GM21528 (cell line): ENCODE measurements around the gene FLRT3.

Experiments used
- ATAC-seq: cut with Tn5 transposase; IDR thresholded peaks from one replicate; pipeline ENCODE4 v1.9.1; 2021; ENCODE audit warnings: mild to moderate bottlenecking, moderate library complexity; ENCODE audit not compliant: unreplicated experiment, low FRiP score

The FLRT3 gene

GRCh38 chr20:14337400-14338171 is at the start of gene FLRT3:
Gene FLRT3, minus strand, starts transcription at chr20:14337612. Its CDS starts 10,106 bp downstream, at chr20:14327506.
- peak; percentile 99 for ATAC-seq

GRCh38 chr20:14386726-14387125 is 49.3 kb upstream of the FLRT3 start:
- ATAC-seq, result no peak

DNA sequence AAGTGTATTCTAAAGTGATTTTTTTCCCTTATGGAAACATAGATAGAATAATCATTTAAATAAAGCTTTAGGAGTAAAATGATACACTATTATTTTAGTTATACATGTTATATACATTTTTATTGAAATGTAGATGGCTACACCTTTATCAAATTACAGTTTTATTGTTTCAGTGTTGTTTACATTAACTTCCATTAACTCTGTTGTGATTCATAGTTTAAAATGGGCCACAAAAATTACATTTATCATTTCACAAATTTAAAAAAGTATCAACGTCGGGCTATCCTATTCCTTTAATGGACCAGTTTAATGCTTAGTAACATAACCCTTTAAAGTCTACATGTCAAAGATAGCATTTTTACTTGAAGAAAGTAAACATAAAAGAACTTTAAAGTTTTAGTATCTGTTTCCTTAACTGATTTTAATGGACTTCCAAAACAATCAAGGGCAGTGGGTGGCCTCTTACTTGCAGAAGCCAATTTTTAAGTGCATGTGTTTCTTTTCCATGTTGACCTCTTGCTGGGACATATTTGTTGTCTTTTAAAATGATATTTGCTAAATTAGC is 47.8 kb upstream of the FLRT3 start:
- ATAC-seq, result no peak

DNA sequence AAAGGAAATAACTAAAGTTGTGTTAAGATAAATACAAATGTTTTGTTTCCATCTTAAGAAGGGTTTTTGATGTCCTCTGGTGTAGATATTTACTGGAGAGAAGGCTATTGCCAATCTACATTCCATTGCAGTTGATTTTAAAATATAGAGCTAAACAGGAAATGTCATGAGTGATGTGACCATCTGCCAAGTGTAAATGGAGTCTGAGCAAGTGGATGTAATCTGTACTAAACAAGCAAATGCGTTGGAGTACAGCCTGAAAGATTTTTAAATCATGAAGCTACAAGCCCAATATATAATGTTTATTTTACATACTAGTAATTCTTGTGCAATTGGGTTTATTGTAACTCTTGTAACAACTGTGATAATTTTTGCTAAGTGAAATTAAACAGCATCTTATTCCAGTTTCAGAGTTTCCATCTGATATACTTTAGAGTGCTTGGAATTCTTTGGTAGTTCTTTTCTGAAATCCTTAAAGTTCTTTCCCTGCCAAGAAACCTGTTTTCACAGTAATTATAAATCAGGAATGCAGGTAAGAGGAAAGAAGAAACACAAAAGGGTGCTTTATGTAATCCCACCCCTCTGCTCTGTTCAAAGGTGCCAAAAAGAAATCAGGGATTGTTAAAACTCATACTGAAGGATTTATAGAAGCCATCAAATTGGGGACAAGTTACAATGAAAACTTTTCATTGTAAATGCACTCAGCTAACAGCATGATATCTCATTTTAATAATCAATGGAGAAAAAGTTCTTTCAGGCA is 47.2 kb upstream of the FLRT3 start:
- no peak for ATAC-seq

DNA sequence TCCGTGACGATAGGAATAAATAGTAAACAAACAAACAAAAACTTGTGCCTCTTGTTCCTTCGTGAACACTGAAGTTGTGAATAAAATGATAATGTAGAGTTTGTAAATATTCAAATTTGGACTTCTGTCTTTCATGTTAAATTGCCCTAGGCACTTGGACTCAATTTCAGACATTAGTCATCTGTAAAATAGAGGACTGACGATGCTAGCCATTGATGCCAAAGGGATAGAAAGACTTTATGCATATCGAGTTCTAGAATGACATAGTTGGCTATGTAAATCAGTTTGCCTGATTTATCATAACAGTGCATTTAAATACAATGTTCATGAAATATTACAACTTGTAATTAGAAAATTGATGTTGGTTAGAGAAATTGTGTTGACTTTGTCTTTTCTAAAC is 45.9 kb upstream of the FLRT3 start:
- ATAC-seq, result no peak

- no peak for ATAC-seq
Measured at GRCh38 chr20:14378326-14378725, 40.9 kb upstream of the FLRT3 start.

GRCh38 chr20:14375416-14375985 is 38.1 kb upstream of the FLRT3 start:
- ATAC-seq, result no peak

DNA sequence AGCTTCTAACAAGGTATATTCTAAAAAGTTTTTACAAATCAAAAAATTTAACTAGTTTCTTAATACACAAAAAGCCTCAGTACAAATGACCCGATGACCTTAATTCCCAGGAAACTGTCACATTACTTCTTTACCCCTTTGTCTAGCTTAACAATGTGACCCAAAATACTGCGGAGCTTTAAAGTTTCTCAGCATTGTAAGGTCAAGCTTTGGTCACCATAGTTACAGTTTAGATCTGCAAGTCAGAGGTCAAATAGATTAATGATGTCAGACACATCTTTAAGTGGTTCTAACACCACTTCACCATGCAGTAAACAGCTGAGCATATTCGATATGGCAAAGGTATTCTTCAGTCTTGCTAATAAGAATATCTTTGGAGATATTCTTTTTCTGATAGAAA is 36.8 kb upstream of the FLRT3 start:
- no peak for ATAC-seq

GRCh38 chr20:14361509-14362345 is 24.3 kb upstream of the FLRT3 start:
- no peak for ATAC-seq

DNA sequence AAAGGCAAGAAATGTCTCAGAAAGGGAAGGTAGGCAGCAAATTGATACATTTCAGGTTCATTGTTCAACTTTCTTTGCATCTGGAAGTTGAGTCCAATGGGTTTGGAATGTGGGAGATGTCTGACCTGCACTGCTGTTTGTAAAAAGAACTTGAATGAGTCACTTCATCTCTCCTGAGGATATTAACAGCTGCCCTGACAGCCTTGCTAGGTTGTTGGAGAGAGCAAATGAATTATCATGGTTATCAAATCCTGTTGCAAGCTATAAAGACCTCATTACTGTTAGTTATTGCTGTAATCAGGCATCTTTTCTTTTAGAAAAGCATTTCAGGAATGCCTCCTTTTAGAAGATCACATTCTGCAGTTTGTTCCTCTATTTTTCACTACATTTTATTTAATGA is 23.0 kb upstream of the FLRT3 start:
- no peak for ATAC-seq

DNA sequence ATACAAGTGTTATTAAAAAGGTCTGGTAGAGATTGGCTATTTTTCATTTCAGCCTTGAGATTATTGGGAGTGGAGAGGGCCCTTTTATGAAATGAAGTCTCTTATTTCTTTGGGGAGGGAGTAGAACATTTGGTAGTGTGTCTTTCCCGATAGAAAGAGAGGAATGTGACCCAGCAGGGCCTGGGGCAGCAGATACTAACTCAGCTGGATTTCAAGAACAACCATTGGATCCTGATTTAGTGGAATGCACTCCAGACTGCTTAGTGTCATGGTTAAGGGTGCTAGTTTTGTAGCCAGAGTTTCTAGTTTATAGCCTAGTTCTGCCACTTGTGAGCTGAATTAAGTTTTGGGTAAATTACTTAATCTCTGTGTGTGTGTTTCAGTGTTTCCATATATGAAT is 18.4 kb upstream of the FLRT3 start:
- ATAC-seq, result no peak

- ATAC-seq, result no peak
Measured at GRCh38 chr20:14344746-14345145, 7.3 kb upstream of the FLRT3 start.

GRCh38 chr20:14343491-14344065 is 6.2 kb upstream of the FLRT3 start:
- ATAC-seq, result no peak

GRCh38 chr20:14342918-14343317 is 5.5 kb upstream of the FLRT3 start:
- no peak for ATAC-seq

DNA sequence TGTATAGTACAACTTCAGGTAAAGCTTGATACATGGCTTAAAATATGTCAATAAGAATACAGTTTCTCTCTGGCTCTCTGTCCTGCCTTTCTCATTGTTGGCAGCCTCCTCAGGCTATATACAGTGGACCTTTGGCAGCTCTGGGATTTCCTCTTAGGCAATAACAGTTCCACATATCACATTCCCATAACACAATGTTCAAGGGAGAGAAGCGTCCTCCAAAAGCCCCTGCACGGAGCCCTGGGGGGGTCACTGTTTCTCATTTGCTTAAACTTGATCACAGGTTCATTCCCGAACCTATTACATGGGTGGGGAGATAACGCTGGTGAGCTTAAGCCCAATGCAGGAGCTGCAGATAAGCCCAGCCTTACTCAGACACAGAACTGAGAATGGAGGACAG is 4.4 kb upstream of the FLRT3 start:
- no peak for ATAC-seq

DNA sequence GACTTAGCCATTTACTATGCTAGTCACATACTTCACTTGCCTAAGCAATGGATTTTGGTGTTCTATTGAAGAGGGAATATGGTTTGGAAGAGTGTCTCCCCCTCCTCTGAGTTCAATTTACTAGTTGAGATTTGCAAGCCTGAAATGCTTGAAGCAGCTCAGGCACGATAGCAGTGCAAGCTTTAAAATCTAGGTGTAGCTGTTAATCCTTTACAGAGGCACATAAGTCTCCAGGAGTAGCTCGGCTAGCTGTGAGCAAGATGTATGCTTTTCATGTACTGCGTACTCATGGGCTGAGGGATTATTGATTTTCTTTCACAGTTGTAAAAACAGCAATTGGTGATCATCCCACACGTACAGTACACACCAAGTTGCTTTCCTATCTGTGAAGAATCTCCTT is 726 bp downstream of the FLRT3 start:
- ATAC-seq, result no peak

DNA sequence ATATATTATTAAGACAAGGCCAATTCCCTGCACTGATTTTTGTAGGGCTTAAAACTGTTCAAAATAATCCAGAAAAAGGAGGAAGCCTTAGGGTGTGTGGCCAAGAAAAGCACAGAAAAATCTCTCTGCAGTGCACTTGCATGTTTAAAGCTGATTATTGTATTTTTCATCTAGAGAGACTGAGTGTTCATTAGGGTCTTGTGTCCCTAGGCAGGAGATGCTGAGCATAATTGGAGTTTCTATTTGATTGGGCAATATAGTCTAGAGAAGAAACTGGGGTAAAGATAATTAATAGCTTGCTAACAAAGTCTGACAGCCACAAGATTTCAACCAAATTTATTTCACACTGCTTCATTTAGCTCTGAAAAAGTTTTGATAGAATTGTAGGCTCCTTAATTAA is 2.4 kb downstream of the FLRT3 start:
- no peak for ATAC-seq

- ATAC-seq, result no peak
Measured at GRCh38 chr20:14334306-14334930, 3.0 kb downstream of the FLRT3 start.

DNA sequence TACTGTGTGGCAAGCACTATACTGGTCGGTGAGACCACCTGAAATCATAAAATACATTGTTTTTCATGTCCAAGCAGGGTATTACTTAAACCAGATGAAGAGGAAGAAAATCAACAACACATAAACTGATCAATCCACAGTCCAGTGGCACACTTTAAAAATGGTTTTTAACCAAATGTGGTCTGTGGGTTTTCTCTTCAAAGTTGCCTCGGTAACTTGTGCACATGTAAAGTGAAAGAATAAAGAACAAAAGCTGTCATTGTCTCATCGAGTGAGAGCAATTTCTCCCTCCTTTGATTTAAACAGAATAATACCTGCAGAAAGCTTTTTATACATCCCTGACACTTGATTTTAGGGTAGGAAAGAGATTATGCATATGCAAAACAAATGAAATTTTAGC is 3.7 kb downstream of the FLRT3 start:
- ATAC-seq, result no peak

- ATAC-seq, result no peak
Measured at GRCh38 chr20:14332866-14333265, 4.5 kb downstream of the FLRT3 start.
